ENCODE data around the gene CCL8.

The CCL8 gene

GRCh38 chr17:34287875-34288274 lies 31.4 kb upstream of the CCL8 start:
- no peak overlapping the region for H3K4me3 ChIP-seq (ENCODE audit: low read depth, low read length)
- H3K36me3 ChIP-seq (replicated peaks): no peaks in the 10 kb centered on the region
- no peak for TF ChIP-seq CTCF (IDR thresholded peaks at IDR 0.05; ENCODE audit: low read depth, low read length, missing control alignments)
- no peak for DNase-seq
- no peak overlapping the region for H3K27ac ChIP-seq
- in situ Hi-C loops (cut with HindIII; ENCODE audit: low pct_ligation_motif_present, low sequenced_read_pairs): no loop called here
- no peaks in the 10 kb centered on the region for H3K27me3 ChIP-seq (replicated peaks)

- H3K4me3 ChIP-seq (ENCODE audit: low read depth, low read length): no peak overlapping the region
- no peak for DNase-seq
- TF ChIP-seq CTCF (IDR thresholded peaks at IDR 0.05; ENCODE audit: low read depth, low read length, missing control alignments): no peak
- in situ Hi-C loops (cut with HindIII; ENCODE audit: low pct_ligation_motif_present, low sequenced_read_pairs): no loop called here
- H3K27ac ChIP-seq: no peak overlapping the region
- no peaks in the 10 kb centered on the region for H3K36me3 ChIP-seq (replicated peaks)
- no peaks in the 10 kb centered on the region for H3K27me3 ChIP-seq (replicated peaks)
Measured at GRCh38 chr17:34290586-34290985, 28.6 kb upstream of the CCL8 start.

GRCh38 chr17:34291721-34292348 lies 27.4 kb upstream of the CCL8 start:
- H3K27me3 ChIP-seq (replicated peaks): no peaks in the 10 kb centered on the region
- H3K4me3 ChIP-seq (ENCODE audit: low read depth, low read length): no peak overlapping the region
- no peak overlapping the region for H3K27ac ChIP-seq
- no peaks in the 10 kb centered on the region for H3K36me3 ChIP-seq (replicated peaks)
- DNase-seq: no peak
- no peak for TF ChIP-seq CTCF (IDR thresholded peaks at IDR 0.05; ENCODE audit: low read depth, low read length, missing control alignments)
- in situ Hi-C loops (cut with HindIII; ENCODE audit: low pct_ligation_motif_present, low sequenced_read_pairs): no loop called here

GRCh38 chr17:34299027-34299426 lies 20.2 kb upstream of the CCL8 start:
- H3K4me3 ChIP-seq (ENCODE audit: low read depth, low read length): no peak overlapping the region
- no peak for TF ChIP-seq CTCF (IDR thresholded peaks at IDR 0.05; ENCODE audit: low read depth, low read length, missing control alignments)
- no peak for DNase-seq
- no peaks in the 10 kb centered on the region for H3K27me3 ChIP-seq (replicated peaks)
- H3K27ac ChIP-seq: no peak overlapping the region
- H3K36me3 ChIP-seq (replicated peaks): no peaks in the 10 kb centered on the region
- in situ Hi-C loops (cut with HindIII; ENCODE audit: low pct_ligation_motif_present, low sequenced_read_pairs): no loop called here

- Histone ChIP-seq H3K36me3 (replicated peaks) (no peaks in the 10 kb centered on the region), H3K27ac (peak overlapping the region; percentile 0), H3K27me3 (replicated peaks) (no peaks in the 10 kb centered on the region), H3K4me3 (ENCODE audit: low read depth, low read length) (no peak overlapping the region)
- peak; percentile 15 for DNase-seq
- TF ChIP-seq CTCF (IDR thresholded peaks at IDR 0.05; ENCODE audit: low read depth, low read length, missing control alignments): no peak
- in situ Hi-C loops (cut with HindIII; ENCODE audit: low pct_ligation_motif_present, low sequenced_read_pairs): no loop called here
Measured at GRCh38 chr17:34299956-34300577, 19.2 kb upstream of the CCL8 start.

Data from brain microvascular endothelial cell (primary cell).